Measurements from ENCODE around the gene PHF21B. TPM values are rescaled to one million over a fixed set of nuclear protein-coding genes. Genes with fewer than 3 reads are reported as not detected.
"Not testable (repeated sequence)": the region's sequence is repeated elsewhere in the genome, so short reads cannot be mapped to it uniquely, and the experiment has no call there.

Gene PHF21B
- polyA plus RNA-seq, 3 donors: 4.5 to 9.3 (median 8.5) TPM

GRCh38 chr22:44878483-44879300 is 131.1 kb downstream of the PHF21B start:
- DNase-seq: no peak

- DNase-seq: no peak
These were observed 132.9 kb downstream of the PHF21B start for GRCh38 chr22:44876921-44877320.

GRCh38 chr22:44871782-44872181 is 138.0 kb downstream of the PHF21B start:
- DNase-seq: no peak

GRCh38 chr22:44870021-44870420 is 139.8 kb downstream of the PHF21B start:
- no peak for DNase-seq

GRCh38 chr22:44869196-44869595 is 140.6 kb downstream of the PHF21B start:
- DNase-seq: no peak

GRCh38 chr22:44865193-44866057 is 144.4 kb downstream of the PHF21B start:
- no peak for DNase-seq

GRCh38 chr22:44862981-44863860 is 146.6 kb downstream of the PHF21B start:
- no peak for DNase-seq

- DNase-seq: no peak
These were observed 147.5 kb downstream of the PHF21B start for GRCh38 chr22:44862281-44862680.

- DNase-seq: no peak
These were observed 148.6 kb downstream of the PHF21B start for GRCh38 chr22:44861245-44861644.

GRCh38 chr22:44860311-44860710 is 149.5 kb downstream of the PHF21B start:
- no peak for DNase-seq

- DNase-seq: no peak
These were observed 150.2 kb downstream of the PHF21B start for GRCh38 chr22:44859641-44860040.

GRCh38 chr22:44858819-44859218 is 151.0 kb downstream of the PHF21B start:
- not testable (repeated sequence) for DNase-seq

- DNase-seq: no peak
These were observed 153.9 kb downstream of the PHF21B start for GRCh38 chr22:44855855-44856254.

GRCh38 chr22:44854641-44855040 is 155.2 kb downstream of the PHF21B start:
- not testable (repeated sequence) for DNase-seq

- DNase-seq: no peak
These were observed 158.9 kb downstream of the PHF21B start for GRCh38 chr22:44850946-44851345.

GRCh38 chr22:44848791-44849420 is 160.9 kb downstream of the PHF21B start:
- DNase-seq: no peak

- no peak for DNase-seq
These were observed 161.5 kb downstream of the PHF21B start for GRCh38 chr22:44848296-44848741.

- DNase-seq: no peak
These were observed 161.9 kb downstream of the PHF21B start for GRCh38 chr22:44847892-44848291.

GRCh38 chr22:44847380-44847779 is 162.4 kb downstream of the PHF21B start:
- no peak for DNase-seq

- no peak for DNase-seq
These were observed 163.0 kb downstream of the PHF21B start for GRCh38 chr22:44846726-44847275.

Data from renal pelvis (tissue), 4 donors.